Suppressor macrophage (primary cell): ENCODE results near the gene MERTK.
A peak's percentile ranks its signal among the peaks of the same experiment; 100 is the strongest.
"Not testable (repeated sequence)": the region's sequence is repeated elsewhere in the genome, so short reads cannot be mapped to it uniquely, and the experiment has no call there.

ENCODE experiments used
- DNase-seq, 4 experiments: peaks; one replicate each; pipeline ENCODE4 v3.0.0-alpha.2; 2020 to 2022

MERTK gene

DNA sequence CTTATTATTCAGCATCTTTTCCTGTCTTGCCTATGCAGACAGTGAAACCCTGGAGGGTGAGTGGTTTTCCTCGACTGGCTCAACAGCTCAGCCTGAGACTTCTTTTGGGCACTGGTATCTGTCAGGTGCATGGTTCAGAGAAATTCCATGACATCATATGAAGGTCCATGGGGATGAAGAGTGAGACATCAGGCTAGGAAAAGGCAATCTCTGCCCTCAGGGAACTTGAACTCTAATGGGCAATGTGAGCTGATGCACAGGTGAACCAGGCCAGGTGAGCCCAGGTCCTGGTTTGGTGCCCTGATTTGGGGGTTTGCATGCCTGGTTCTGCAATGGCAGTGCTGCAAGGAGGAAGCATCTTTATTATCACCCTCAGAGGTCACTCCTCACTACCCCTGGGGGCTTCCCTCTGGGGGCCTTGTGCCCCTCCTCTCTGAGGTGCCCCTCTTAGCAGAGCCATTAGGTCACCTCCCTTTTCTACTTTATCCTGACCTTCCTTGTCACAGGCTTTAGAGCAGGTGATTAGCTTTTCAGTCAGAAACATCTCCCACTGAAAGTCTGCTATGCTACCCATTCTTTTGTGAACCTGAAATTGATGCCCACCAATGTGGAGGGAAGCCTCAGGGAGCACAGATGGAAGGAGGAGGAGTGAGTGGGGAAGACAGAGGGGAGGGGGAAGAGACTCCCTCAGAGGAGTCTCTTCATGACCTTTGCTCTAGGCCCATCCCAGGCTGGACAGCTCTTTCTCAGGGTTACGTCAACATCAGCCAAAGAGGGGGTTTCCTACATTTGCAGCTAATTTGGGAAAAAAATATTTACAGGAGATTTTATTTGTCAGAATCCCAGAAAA, 47.3 kb downstream of the MERTK start:
- DNase-seq, result no peak

DNA sequence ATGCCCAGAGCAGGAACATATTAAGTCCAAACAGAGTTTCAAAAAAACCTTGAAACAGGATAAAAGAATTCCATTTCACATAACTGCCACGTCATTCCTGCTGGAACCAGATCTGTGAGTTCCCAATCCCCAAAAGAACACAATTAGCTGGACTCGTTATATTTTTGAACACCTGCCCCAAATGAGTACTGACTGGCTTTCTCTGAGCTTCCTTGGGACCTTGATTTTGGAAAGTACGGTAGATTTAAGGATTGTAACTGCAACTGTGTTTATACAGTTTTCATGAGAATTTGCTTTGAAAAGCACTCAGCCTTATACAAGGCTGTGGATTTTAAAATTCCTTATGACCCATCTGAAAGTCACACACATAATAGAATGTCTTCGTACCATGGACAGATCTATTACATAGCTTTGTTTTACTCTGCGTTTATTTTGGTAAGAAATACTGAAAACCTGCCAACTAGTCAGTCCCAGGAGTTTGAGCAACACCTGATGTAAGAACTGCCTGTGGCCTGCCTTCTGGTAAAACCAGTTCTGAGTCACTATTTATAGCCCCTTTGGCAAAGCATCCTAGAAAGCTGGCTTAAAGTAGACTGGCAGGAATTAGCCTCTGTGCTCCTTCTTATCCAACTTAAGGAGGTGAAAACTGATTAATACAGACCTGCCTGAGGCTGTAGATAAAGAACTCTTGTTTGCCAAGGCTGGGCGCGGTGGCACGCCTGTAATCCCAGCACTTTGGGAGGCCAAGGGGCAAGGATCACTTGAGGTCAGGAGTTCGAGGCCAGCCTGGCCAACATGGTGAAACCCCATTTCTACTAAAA, 48.1 kb downstream of the MERTK start:
- DNase-seq, result no peak

DNA sequence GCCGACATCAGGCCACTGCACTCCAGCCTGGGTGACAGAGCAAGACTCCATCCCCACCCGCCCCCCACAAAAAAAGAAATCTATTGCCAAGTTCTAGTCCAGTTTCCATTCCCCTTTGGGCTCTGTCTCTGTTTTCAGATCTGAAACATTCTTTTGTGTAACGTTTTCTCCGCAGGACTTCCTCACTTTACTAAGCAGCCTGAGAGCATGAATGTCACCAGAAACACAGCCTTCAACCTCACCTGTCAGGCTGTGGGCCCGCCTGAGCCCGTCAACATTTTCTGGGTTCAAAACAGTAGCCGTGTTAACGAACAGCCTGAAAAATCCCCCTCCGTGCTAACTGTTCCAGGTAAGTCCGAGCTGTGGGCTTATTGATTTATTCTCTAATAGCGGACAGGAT, 48.8 kb downstream of the MERTK start:
- DNase-seq, result no peak

DNA sequence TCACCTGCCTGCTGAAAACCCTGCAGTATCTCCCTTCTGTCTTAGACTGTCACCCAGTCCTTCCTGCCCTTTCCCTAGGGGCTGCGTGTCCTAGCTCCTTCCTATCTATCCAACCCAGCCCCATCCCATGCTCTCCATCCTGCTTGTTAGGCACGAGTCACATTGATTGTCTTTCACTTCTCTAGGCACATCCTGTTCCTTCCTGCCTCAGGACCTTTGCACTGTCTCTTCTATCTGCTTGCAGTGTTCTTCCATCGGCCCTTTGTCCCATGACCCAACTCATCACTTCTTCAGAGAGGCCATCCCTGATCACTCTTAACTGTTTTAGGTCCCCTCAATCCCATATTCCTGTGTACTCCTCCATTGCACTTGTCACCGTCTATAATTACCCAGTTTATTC, 50.4 kb downstream of the MERTK start:
- no peak for DNase-seq

DNA sequence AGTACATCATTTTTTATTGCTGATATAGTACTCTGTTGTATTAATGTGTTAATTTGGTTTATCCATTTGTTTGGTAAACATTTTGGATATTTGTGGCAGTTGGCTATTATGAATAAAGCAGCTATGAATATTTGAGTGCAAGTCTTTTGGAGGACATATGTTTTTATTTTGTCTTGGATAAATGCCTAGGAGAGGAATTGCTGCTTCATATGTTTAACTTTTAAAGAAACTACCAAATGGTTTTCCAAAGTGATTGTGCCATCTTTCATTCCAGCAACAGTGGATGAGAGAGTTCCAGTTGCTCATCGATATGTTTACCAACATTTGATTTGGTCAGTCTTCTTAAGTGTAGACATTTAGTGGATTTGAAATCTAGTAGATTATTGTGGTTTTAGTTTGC, 51.8 kb downstream of the MERTK start:
- no peak for DNase-seq

DNA sequence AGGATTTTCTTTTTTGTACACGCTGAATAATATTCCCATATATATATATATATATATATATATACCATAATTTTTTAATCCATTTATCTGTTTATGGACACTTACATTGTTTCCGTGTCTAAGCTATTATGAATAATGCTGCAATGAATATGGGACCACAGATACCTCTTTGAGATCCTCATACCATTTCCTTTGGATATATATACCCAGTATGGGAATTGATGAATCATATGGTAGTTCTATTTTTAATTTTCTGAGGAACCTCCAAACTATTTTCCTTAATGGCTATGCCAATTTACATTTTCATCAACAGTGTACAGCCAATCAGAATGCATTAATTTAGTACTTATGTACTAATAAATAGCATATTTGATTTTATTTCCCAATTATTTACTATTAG, 53.1 kb downstream of the MERTK start:
- DNase-seq, result no peak

DNA sequence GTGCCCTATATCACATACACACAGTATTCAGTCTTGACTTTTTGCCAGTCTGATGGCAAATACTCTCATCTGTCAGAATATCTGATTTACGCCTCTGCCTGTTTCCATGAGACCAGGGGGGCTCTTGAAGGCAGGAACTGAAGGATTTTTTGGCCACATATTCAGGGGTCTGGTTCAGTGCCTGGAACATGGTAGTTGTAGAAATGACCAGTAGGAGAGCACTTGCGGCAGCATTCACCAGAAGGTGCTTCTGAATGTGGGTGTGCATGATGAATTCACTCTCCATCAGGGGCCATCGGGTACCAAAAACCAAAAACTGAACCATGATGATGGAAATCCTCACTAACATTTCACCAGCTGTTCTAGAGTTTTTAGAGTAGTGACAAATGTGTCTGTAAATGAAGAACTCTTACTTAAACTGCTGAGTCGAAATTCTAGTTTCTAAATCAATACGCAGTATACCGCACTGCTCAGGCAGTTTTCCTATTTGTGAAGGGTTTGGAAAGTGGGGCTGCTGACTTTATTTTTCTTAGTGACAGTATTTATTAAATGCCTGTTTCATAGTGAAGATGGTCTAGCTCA, 54.6 kb downstream of the MERTK start:
- no peak for DNase-seq

DNA sequence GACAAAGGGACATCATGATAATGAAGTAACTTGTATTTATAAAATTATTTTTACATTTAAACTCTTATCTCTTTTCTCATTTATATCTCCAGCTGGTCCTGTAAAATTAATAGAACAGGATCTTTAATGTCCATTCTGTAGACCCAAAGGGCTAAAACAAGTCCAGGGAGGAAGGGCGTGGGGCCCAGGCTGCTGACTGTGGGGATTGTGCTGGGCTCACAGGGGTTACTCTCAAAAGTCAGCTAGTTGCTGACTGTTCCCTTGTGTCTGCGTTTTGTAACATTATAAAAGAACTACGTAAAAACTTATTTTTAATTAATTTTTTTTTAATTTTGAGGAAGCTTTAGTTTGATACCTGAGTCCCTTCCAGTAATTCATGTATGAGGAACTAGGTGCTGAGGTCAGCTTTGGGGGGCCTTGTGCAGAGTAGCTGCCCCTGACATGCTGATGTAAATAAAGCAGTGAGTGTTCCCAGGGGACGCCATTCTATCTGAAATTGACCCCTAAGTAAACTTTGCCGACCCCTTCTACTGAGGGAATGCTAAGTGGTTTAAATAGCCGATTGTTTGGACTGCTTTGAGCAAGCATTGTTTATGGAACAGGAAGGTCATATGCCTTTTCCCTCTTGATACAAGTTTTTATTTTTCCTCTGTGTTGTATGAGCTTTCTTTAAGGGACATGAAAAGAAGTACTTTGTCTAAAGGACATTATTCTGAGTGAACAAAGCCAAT, 56.4 kb downstream of the MERTK start:
- no peak for DNase-seq

DNA sequence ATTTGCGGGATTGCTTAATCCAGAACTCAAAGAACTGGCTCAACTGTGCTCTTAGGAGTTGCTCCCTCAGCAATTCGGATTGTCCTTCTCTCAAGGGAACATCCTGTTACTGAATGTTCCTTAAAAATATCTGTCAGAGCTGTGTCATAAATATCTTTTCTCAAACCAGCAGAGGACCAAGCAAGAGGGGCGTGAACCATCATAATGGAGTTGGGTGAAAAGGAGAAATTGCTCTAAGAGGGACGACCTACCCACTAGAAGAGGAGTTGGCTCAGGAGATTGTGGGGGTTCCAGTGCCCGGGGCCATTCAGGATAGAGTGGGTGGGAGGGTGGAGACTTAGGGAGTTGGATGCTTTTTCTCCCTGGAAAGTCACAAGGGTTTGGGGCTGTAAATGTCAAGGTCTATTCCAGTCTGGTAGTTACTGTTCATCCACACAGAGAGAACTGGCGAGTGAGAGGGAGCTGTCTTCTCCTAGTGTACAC, 59.5 kb downstream of the MERTK start:
- peak; percentile 79 to 92 (median 86) for DNase-seq

DNA sequence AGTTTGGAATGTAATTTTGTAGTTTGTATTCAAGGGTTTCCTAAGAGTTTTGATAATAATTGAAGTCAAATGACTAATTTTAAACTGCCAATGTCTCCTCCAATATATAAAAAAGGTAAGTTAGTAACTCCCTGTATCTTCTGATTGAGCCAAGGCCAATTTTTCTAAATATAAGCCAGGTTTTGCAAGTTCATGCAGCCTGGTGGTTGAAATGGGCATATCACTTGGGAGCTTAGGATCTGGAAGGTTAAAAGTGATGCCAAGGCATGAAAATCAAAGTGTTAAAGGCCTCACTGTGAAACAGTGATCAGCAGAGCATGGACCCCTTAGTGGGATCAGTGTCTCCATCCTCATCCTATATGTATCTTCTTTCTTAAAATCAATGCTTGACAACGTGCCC, 60.5 kb downstream of the MERTK start:
- DNase-seq, result no peak

DNA sequence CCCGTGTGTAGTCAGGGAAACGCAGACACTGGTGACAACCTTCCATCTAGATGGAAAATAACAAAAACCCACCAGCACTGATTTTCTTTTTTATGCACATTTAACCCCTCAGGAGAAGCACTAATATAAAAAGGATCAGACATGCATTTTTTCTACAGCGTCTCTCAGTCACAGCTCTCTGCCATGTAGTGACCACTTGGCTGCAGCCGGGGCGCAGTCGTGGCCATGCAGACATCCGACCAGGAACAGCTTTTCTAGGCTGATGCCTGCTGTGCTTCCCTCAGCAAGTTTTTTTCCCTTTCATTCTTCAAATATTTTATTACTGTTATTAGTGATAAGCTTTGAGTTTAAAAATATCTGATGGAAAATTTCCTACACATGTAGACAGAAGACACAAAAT, 63.3 kb downstream of the MERTK start:
- no peak for DNase-seq

DNA sequence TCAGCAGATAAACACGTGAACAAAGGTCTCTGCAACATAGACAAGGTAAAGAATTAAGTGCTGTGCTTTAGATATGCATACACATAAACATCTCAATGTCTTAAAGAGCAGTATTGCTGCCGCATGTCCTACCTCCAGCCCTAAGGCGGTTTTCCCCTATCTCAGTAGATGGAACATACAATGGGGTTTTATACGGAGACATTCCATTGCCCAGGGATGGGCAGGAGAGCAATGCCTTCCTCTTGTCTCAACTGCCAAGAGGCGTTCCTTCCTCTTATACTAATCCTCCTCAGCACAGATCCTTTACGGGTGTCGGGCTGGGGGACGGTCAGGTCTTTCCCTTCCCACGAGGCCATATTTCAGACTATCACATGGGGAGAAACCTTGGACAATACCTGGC, 64.7 kb downstream of the MERTK start:
- DNase-seq, result not testable (repeated sequence)

DNA sequence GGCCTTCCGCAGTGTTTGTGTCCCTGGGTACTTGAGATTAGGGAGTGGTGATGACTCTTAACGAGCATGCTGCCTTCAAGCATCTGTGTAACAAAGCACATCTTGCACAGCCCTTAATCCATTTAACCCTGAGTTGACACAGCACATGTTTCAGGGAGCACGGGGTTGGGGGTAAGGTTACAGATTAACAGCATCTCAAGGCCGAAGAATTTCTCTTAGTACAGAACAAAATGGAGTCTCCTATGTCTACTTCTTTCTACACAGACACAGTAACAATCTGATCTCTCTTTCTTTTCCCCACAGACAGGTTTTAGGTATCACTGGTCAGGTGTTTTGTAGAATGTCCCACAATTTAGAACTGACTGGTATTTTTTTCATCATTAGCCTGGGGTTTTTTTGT, 65.1 kb downstream of the MERTK start:
- DNase-seq, result not testable (repeated sequence)

DNA sequence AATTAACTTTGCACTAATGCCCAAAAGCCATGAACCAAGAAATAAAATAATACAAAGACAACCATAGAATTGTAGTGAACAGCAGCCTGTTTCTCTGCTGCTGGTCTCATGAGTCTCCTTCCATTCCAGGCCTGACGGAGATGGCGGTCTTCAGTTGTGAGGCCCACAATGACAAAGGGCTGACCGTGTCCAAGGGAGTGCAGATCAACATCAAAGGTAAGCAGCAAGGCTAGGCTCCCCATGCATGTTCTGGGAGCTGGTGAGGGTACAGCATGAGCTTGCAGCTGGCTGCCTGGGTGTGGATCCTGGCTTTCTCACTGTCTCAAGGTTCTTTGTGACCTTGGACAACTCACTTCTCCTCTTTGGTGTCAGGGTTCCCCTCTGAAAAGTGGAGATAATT, 66.7 kb downstream of the MERTK start:
- no peak for DNase-seq

DNA sequence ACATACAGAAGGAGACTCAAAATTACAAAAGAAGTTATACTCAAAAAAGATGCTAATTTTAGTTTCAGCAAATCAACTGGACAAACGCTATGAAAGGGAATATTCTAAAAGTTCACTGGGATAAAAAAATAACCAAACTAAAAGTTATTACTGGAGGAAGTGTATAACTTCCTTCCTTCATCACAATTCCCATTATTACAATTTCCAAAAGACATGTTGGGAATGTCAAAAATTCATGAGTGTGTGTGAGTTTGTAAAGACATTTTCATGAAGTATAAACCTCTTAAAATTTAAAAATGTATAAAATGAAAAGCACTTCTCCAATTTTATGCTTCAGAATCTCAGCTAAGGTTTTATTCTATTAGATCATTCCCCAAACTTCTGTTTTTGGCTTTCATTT, 67.8 kb downstream of the MERTK start:
- DNase-seq, result no peak

DNA sequence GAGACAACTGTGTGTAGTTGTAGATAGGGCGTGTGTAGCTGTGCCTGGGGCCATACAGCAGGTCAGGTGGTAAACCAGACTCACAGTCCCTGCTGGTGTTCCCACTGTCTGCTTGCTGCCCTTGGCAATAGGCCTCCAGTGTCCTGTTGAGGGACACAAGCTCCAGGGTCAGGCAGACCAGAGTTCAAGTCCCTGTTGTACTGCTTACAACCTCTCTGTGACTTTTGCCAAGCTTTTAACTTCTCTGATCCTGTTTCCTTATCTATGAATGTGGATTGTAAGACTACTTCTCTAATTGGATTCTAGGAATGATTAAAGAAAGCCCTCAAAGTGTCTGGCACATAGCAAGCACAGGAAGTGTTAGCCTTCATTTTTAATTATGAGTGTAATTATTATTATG, 68.6 kb downstream of the MERTK start:
- no peak for DNase-seq

DNA sequence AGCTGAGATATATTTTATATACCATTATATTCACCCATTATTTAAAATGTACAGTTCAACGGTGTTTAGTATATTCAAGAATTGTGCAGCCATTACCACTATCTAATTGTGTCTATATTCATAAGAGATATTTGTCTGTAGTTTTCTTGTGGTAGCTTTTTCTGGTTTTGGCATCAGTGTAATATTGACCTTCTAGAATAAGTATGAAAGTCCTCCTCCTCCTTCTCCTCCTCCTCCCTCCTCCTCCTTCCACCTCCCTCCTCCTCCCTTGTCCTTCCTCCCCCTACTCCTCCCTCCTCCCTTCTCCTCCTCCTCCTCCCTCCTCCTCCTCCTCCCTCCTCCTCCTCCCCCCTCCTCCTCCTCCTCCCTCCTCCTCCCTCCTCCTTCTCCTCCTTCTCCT, 72.0 kb downstream of the MERTK start:
- no peak for DNase-seq

DNA sequence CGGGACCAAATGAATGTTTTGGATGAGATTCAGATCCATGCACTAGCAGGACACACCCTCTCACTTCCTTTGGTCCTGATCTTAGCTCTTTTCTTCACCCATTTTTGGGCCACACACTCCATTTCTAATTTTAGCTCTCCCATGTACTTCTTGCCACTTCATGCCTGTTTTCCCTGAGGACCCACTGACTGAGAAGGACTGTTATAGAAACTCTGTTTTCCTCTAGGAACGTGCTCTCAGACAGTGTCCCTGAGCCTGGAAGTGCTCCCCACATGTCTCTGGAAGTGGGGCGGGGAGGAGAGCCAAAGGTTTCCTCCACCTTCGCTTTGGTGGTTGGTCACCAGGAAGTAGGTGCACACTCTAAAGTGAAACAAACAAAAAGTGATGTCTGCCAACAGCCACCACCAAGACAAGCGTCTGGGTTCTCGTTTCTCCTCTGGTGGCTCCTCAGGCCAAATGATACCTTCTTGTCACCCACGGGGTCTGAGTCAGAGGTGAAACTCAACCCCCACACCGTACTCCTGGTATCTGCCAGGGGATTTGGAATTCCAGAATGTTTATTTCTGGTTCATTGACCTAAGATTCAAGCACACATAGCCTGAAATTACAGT, 74.7 kb downstream of the MERTK start:
- no peak for DNase-seq

DNA sequence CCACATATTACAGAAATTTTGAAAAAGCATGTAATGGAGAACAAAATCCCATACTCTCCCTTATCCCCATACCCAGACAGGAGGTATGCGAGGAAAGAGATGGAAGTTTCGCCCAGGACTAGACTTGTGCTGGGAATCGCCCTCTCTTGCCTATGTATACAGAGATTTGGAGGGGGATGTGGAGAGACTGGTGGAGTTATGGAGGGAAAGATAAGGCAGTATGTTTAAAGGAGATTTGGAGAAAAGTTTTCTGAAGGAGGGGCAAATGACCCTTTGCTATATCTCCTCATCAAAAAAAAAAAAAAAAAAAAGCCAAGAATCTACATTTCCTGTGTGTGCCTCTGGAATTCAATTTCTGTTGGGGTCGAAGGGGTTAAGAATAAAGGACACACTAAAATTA, 75.3 kb downstream of the MERTK start:
- no peak for DNase-seq

DNA sequence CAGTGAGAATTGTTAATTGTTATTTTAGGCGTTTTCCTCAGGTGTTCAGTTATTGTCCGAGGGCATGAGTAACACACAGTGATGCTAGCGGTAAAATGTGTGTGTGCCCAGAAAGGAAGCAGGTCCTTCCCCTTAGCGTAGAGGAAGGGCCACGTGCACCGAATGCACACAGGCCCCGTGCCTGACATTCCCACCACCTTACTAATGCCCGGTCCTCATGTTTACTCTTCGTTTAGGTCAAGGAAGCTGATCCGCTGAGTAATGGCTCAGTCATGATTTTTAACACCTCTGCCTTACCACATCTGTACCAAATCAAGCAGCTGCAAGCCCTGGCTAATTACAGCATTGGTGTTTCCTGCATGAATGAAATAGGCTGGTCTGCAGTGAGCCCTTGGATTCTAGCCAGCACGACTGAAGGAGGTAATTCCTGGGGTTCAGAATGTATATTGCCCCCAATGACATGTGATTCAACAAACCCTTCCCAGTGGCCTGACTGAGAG, 76.7 kb downstream of the MERTK start:
- peak; percentile 20 to 52 (median 42) for DNase-seq

DNA sequence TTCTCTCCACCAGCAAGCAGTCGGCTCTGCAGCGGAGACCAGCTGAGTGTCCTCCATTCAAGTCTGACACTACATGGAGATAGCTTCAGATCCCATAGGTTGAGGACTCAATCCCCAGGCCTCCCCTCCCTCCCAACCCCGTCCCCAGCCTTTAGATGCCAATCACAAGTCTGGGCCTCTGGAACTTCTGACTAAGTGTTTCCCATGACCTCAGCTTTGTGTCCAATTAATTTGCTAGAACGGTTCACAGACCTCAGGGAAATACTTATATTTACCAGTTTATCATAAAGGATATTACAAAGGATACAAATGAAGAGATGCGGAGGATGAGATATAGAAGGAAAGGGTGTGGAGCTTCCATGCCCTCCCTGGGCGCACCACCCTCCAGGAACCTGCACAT, 77.4 kb downstream of the MERTK start:
- no peak for DNase-seq

DNA sequence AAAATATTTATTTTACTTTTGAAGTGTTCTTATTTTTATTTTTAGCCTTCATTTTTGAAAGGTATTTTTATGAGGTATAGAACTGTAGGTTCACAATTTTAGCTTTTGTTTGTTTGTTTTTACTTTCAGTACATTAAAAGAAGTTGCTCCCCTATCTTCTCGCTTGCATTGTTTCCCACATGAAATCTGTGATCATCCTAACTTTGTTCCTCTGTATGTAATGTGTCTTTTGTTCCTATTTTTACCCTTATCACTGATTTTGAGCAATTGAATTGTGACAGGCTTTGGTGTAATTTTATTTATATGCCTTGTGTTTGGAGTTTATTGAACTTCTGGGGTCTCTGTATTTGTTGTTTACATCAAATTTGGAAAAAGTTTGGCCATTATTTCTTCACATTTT, 78.8 kb downstream of the MERTK start:
- DNase-seq, result no peak
